ENCODE measurements around the gene SLC14A1.

Gene SLC14A1

GRCh38 chr18:45723567-45724355 is at the start of gene SLC14A1:
TSS of gene SLC14A1 (plus strand) at chr18:45724181. CDS start at chr18:45730321, 6,140 bp downstream.
- TF ChIP-seq RAD21 (IDR thresholded peaks at IDR 0.05; ENCODE audit: low read depth) = no peak
- no peak for TF ChIP-seq REST (IDR thresholded peaks at IDR 0.05; ENCODE audit: low read depth)
- TF ChIP-seq EGR1 (IDR thresholded peaks at IDR 0.05) = no peak
- no peak for TF ChIP-seq ZBTB7A (IDR thresholded peaks at IDR 0.05; ENCODE audit: low read depth)
- no peak for TF ChIP-seq TCF12 (IDR thresholded peaks at IDR 0.05; ENCODE audit: low read depth)
- no peak for TF ChIP-seq YY1 (IDR thresholded peaks at IDR 0.05; ENCODE audit: low read depth)
- TF ChIP-seq FOXM1 (IDR thresholded peaks at IDR 0.05; ENCODE audit: borderline replicate concordance, low read depth) = no peak
- no peak for TF ChIP-seq USF1 (IDR thresholded peaks at IDR 0.05)
- no peak for TF ChIP-seq TAF1 (IDR thresholded peaks at IDR 0.05; ENCODE audit: low read depth)
- TF ChIP-seq EP300 (IDR thresholded peaks at IDR 0.05; ENCODE audit: borderline replicate concordance) = no peak
- no peak for TF ChIP-seq TEAD4 (IDR thresholded peaks at IDR 0.05)
- no peak for TF ChIP-seq MAX (IDR thresholded peaks at IDR 0.05)
- no peak for TF ChIP-seq CEBPB (IDR thresholded peaks at IDR 0.05)
- TF ChIP-seq CREB1 (IDR thresholded peaks at IDR 0.05; ENCODE audit: low read depth) = no peak
- TF ChIP-seq NFIC (IDR thresholded peaks at IDR 0.05) = no peak

GRCh38 chr18:45677276-45677807 is 46.6 kb upstream of the SLC14A1 start:
- TF ChIP-seq MAX (IDR thresholded peaks at IDR 0.05) = no peak
- TF ChIP-seq USF1 (IDR thresholded peaks at IDR 0.05) = no peak
- TF ChIP-seq TEAD4 (IDR thresholded peaks at IDR 0.05) = no peak
- TF ChIP-seq TAF1 (IDR thresholded peaks at IDR 0.05; ENCODE audit: low read depth) = no peak
- TF ChIP-seq EP300 (IDR thresholded peaks at IDR 0.05; ENCODE audit: borderline replicate concordance) = no peak
- no peak for TF ChIP-seq REST (IDR thresholded peaks at IDR 0.05; ENCODE audit: low read depth)
- no peak for TF ChIP-seq CEBPB (IDR thresholded peaks at IDR 0.05)
- no peak for TF ChIP-seq YY1 (IDR thresholded peaks at IDR 0.05; ENCODE audit: low read depth)
- no peak for TF ChIP-seq NFIC (IDR thresholded peaks at IDR 0.05)
- TF ChIP-seq FOXM1 (IDR thresholded peaks at IDR 0.05; ENCODE audit: borderline replicate concordance, low read depth) = no peak
- no peak for TF ChIP-seq ZBTB7A (IDR thresholded peaks at IDR 0.05; ENCODE audit: low read depth)
- TF ChIP-seq CREB1 (IDR thresholded peaks at IDR 0.05; ENCODE audit: low read depth) = no peak
- TF ChIP-seq EGR1 (IDR thresholded peaks at IDR 0.05) = no peak
- no peak for TF ChIP-seq RAD21 (IDR thresholded peaks at IDR 0.05; ENCODE audit: low read depth)
- TF ChIP-seq TCF12 (IDR thresholded peaks at IDR 0.05; ENCODE audit: low read depth) = no peak

- no peak for TF ChIP-seq YY1 (IDR thresholded peaks at IDR 0.05; ENCODE audit: low read depth)
- TF ChIP-seq NFIC (IDR thresholded peaks at IDR 0.05) = no peak
- no peak for TF ChIP-seq RAD21 (IDR thresholded peaks at IDR 0.05; ENCODE audit: low read depth)
- no peak for TF ChIP-seq TCF12 (IDR thresholded peaks at IDR 0.05; ENCODE audit: low read depth)
- TF ChIP-seq CREB1 (IDR thresholded peaks at IDR 0.05; ENCODE audit: low read depth) = no peak
- TF ChIP-seq TAF1 (IDR thresholded peaks at IDR 0.05; ENCODE audit: low read depth) = no peak
- no peak for TF ChIP-seq EP300 (IDR thresholded peaks at IDR 0.05; ENCODE audit: borderline replicate concordance)
- no peak for TF ChIP-seq MAX (IDR thresholded peaks at IDR 0.05)
- no peak for TF ChIP-seq TEAD4 (IDR thresholded peaks at IDR 0.05)
Observed at GRCh38 chr18:45678441-45678840, 45.5 kb upstream of the SLC14A1 start.

- TF ChIP-seq ZBTB7A (IDR thresholded peaks at IDR 0.05; ENCODE audit: low read depth) (no peak), FOXM1 (IDR thresholded peaks at IDR 0.05; ENCODE audit: borderline replicate concordance, low read depth) (no peak), CREB1 (IDR thresholded peaks at IDR 0.05; ENCODE audit: low read depth) (no peak), TCF12 (IDR thresholded peaks at IDR 0.05; ENCODE audit: low read depth) (no peak), USF1 (IDR thresholded peaks at IDR 0.05) (no peak), REST (IDR thresholded peaks at IDR 0.05; ENCODE audit: low read depth) (no peak), CEBPB (IDR thresholded peaks at IDR 0.05) (no peak), MAX (IDR thresholded peaks at IDR 0.05) (no peak), EGR1 (IDR thresholded peaks at IDR 0.05) (no peak), NFIC (IDR thresholded peaks at IDR 0.05) (no peak), EP300 (IDR thresholded peaks at IDR 0.05; ENCODE audit: borderline replicate concordance) (no peak), YY1 (IDR thresholded peaks at IDR 0.05; ENCODE audit: low read depth) (no peak), RAD21 (IDR thresholded peaks at IDR 0.05; ENCODE audit: low read depth) (no peak)
Observed at GRCh38 chr18:45678850-45679249, 45.1 kb upstream of the SLC14A1 start.
